22Rv1 (cell line): ENCODE results near the gene COL27A1.

ENCODE experiments used
- CTCF ChIP-seq: fragments of 450-650 bp; IDR thresholded peaks from 2 replicates; pipeline ENCODE4 v1.5.1; 2017; ENCODE audit warnings: mild to moderate bottlenecking
- ZFX ChIP-seq: fragments of 450-650 bp; IDR thresholded peaks from 2 replicates; pipeline ENCODE4 v1.6.1; 2017; ENCODE audit warnings: antibody characterized with exemption, borderline replicate concordance

GRCh38 chr9:114224247-114224610, 68.9 kb downstream of the COL27A1 start:
- TF ChIP-seq CTCF (no peak), ZFX (no peak)
